ENCODE measurements around the gene CNOT4.

GRCh38 chr7:135525426-135525825, 15.5 kb upstream of the CNOT4 start:
- TF ChIP-seq E2F1 (CRISPR knock-in tag; IDR thresholded peaks at IDR 0.05): no peak
- TF ChIP-seq NR3C1 (CRISPR knock-in tag; conservative IDR thresholded peaks at IDR 0.05; ENCODE audit: low read depth): no peak
- no peak for TF ChIP-seq USF2 (CRISPR knock-in tag; IDR thresholded peaks at IDR 0.05)
- TF ChIP-seq NFATC4 (CRISPR knock-in tag; IDR thresholded peaks at IDR 0.05): no peak
- TF ChIP-seq SP1 (CRISPR knock-in tag; conservative IDR thresholded peaks at IDR 0.05): no peak
- no peak for TF ChIP-seq ATF3 (CRISPR knock-in tag; conservative IDR thresholded peaks at IDR 0.05)

All from WTC11 (cell line).